ENCODE measurements around the gene PYDC1. TPM values are rescaled to one million over a fixed set of nuclear protein-coding genes. Genes with fewer than 3 reads are reported as not detected.

PYDC1 gene
- polyA plus RNA-seq, 3 donors, result not detected

DNA sequence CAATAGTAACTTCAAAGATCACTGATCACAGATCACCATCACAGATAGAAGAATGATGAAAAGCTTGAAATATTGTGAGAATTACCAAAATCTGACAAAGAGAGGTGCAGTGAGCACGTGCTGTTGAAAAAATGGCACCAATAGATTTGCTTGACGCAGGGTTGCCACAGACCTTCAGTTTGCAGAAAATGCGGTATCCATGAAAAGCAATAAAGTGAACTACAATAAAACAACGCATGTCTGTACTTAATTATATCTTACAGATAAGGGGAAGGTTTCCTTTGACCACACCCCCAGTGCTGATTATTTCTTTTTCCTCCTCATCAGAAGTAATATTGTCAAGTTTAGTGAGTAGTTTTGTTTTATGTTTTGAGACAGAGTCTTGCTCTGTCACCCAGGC is 21.1 kb upstream of the PYDC1 start:
- no peaks in the 10 kb centered on the region for H3K36me3 Mint-ChIP-seq
- peaks cover 0 to 6% of the 10 kb centered on the region in 2 donors for H3K9me3 ChIP-seq (replicated peaks in 1 of 2; ENCODE audit: control insufficient read depth in 1 of 2, insufficient read depth in 1 of 2, low read length in 2 of 2)
- peaks cover 23% of the 10 kb centered on the region for H3K4me1 Mint-ChIP-seq
- H3K36me3 ChIP-seq (replicated peaks in 1 of 2; ENCODE audit: control insufficient read depth in 1 of 2, insufficient read depth in 2 of 2, low read length in 2 of 2), result no peaks in the 10 kb centered on the region
- H2AFZ ChIP-seq (ENCODE audit: insufficient read depth, low read depth, low read length, poor library complexity, severe bottlenecking), result no peak overlapping the region
- H3K4me1 ChIP-seq (ENCODE audit: control insufficient read depth in 1 of 2, insufficient read depth in 2 of 2, low read length in 2 of 2), result peaks cover 19 to 21% of the 10 kb centered on the region in 2 donors
- H4K20me1 ChIP-seq (ENCODE audit: insufficient read depth, low read length), result no peaks in the 10 kb centered on the region
- H3K4me3 Mint-ChIP-seq, result no peak overlapping the region
- no peak overlapping the region for H3K27ac Mint-ChIP-seq
- H3K9me3 Mint-ChIP-seq, result peaks cover 2 to 12% (median 9%) of the 10 kb centered on the region in 7 donors
- H3K4me3 ChIP-seq (replicated peaks in 1 of 3; ENCODE audit: low read depth in 2 of 3, low read length in 3 of 3), result no peak overlapping the region
- no peak overlapping the region for H3K9ac ChIP-seq (ENCODE audit: insufficient read depth, low read length, poor library complexity, severe bottlenecking)
- no peaks in the 10 kb centered on the region for H3K79me2 ChIP-seq (ENCODE audit: insufficient read depth, low read length)
- H3K4me2 ChIP-seq (replicated peaks; ENCODE audit: extremely low read depth, low read length, poor library complexity, severe bottlenecking), result no peak overlapping the region
- no peaks in the 10 kb centered on the region for H3K27me3 ChIP-seq (ENCODE audit: control insufficient read depth in 2 of 2, insufficient read depth in 2 of 2, low read length in 2 of 2)
- no peak for DNase-seq
- intact Hi-C loops (cut with micrococcal nuclease), result no loop called here
- peaks cover 0 to 1% (median 0%) of the 10 kb centered on the region in 3 donors for H3K27me3 Mint-ChIP-seq (ENCODE audit: low read depth in 3 of 3)
- H3K27ac ChIP-seq (ENCODE audit: low read depth in 1 of 2, low read length in 2 of 2), result no peak overlapping the region
- no CpG with 5 or more reads among the region's 4 CpGs for WGBS (ENCODE audit: insufficient coverage)
- TF ChIP-seq, protein P1, sequence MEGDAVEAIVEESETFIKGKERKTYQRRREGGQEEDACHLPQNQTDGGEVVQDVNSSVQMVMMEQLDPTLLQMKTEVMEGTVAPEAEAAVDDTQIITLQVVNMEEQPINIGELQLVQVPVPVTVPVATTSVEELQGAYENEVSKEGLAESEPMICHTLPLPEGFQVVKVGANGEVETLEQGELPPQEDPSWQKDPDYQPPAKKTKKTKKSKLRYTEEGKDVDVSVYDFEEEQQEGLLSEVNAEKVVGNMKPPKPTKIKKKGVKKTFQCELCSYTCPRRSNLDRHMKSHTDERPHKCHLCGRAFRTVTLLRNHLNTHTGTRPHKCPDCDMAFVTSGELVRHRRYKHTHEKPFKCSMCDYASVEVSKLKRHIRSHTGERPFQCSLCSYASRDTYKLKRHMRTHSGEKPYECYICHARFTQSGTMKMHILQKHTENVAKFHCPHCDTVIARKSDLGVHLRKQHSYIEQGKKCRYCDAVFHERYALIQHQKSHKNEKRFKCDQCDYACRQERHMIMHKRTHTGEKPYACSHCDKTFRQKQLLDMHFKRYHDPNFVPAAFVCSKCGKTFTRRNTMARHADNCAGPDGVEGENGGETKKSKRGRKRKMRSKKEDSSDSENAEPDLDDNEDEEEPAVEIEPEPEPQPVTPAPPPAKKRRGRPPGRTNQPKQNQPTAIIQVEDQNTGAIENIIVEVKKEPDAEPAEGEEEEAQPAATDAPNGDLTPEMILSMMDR (IDR thresholded peaks at IDR 0.05), result no peak

DNA sequence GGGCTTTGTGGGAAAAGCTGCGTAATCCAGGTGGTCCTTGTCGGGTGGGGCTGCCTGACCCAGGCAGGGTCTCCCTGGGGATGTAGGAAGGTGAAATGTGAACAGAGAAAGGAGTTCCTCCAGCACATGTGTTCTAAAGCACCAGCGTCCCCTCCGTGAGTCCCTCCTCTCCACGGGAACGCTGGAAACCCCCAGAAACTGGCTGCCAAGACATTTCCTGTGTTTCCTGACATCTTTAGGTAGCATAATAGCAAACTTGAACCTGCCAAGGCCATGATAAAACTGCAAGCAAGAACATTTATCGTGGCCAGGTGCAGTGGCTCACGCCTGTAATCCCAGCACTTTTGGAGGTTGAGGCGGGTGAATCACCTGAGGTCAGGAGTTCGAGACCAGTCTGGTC is 12.6 kb upstream of the PYDC1 start:
- peak overlapping the region in 1 of 7 donors; percentile 64 for H3K27ac Mint-ChIP-seq
- no peak overlapping the region for H3K4me2 ChIP-seq (replicated peaks; ENCODE audit: extremely low read depth, low read length, poor library complexity, severe bottlenecking)

More for the DNA sequence above, 12.6 kb upstream of the PYDC1 start:
- Mint-ChIP-seq H3K27me3 (ENCODE audit: low read depth in 3 of 3) (peaks cover 0 to 11% (median 6%) of the 10 kb centered on the region in 3 donors), H3K36me3 (peaks cover 0 to 2% of the 10 kb centered on the region in 2 donors), H3K4me3 (no peak overlapping the region), H3K4me1 (peaks cover 8% of the 10 kb centered on the region), H3K9me3 (peaks cover 0 to 10% (median 4%) of the 10 kb centered on the region in 7 donors)
- Histone ChIP-seq H3K27me3 (ENCODE audit: control insufficient read depth in 2 of 2, insufficient read depth in 2 of 2, low read length in 2 of 2) (peaks cover 0 to 2% of the 10 kb centered on the region in 2 donors), H3K27ac (ENCODE audit: low read depth in 1 of 2, low read length in 2 of 2) (no peak overlapping the region), H3K79me2 (ENCODE audit: insufficient read depth, low read length) (no peaks in the 10 kb centered on the region), H4K20me1 (ENCODE audit: insufficient read depth, low read length) (no peaks in the 10 kb centered on the region), H3K4me3 (replicated peaks in 1 of 3; ENCODE audit: low read depth in 2 of 3, low read length in 3 of 3) (no peak overlapping the region), H3K9me3 (replicated peaks in 1 of 2; ENCODE audit: control insufficient read depth in 1 of 2, insufficient read depth in 1 of 2, low read length in 2 of 2) (peaks cover 0 to 2% of the 10 kb centered on the region in 2 donors), H3K36me3 (replicated peaks in 1 of 2; ENCODE audit: control insufficient read depth in 1 of 2, insufficient read depth in 2 of 2, low read length in 2 of 2) (no peaks in the 10 kb centered on the region), H2AFZ (ENCODE audit: insufficient read depth, low read depth, low read length, poor library complexity, severe bottlenecking) (no peak overlapping the region), H3K9ac (ENCODE audit: insufficient read depth, low read length, poor library complexity, severe bottlenecking) (no peak overlapping the region), H3K4me1 (ENCODE audit: control insufficient read depth in 1 of 2, insufficient read depth in 2 of 2, low read length in 2 of 2) (no peaks in the 10 kb centered on the region)
- intact Hi-C loops (cut with micrococcal nuclease), result no loop called here
- no peak for DNase-seq
- TF ChIP-seq, protein P1 (IDR thresholded peaks at IDR 0.05), result no peak
- WGBS (ENCODE audit: insufficient coverage), result 38% methylated on average over 9 of the region's 10 CpGs
